Stimulated activated CD4-positive, alpha-beta T cell treated with anti-CD3 and anti-CD28 coated beads, Interleukin-1b, Interleukin-23, amount 100 ng/mL, for 1 hour (primary cell): ENCODE measurements around the gene VPS11.
A peak's percentile ranks its signal among the peaks of the same experiment; 100 is the strongest.
"Not testable (repeated sequence)": the region's sequence is repeated elsewhere in the genome, so short reads cannot be mapped to it uniquely, and the experiment has no call there.

Experiments used
- DNase-seq, 2 donors: peaks; one replicate each; pipeline ENCODE4 v3.0.0-alpha.2; 2020; ENCODE audit warnings: low read depth in 2 of 2

The VPS11 gene

GRCh38 chr11:119103161-119103664 lies 35.6 kb downstream of the VPS11 start:
- not testable (repeated sequence) for DNase-seq

- DNase-seq, result no peak
Observed at GRCh38 chr11:119103793-119104192, 36.2 kb downstream of the VPS11 start.

GRCh38 chr11:119106564-119107537 lies 39.2 kb downstream of the VPS11 start, which contains the start of gene C2CD2L:
Gene C2CD2L, plus strand, starts transcription at chr11:119107344. Its CDS starts 398 bp downstream, at chr11:119107742.
- peak; percentile 74 to 76 for DNase-seq

GRCh38 chr11:119107538-119108145 lies 40.0 kb downstream of the VPS11 start:
- no peak for DNase-seq

- no peak for DNase-seq
Observed at GRCh38 chr11:119108146-119108856, 40.7 kb downstream of the VPS11 start.

GRCh38 chr11:119108857-119109221 lies 41.2 kb downstream of the VPS11 start:
- DNase-seq, result no peak

- DNase-seq, result no peak
Observed at GRCh38 chr11:119109843-119110242, 42.2 kb downstream of the VPS11 start.

GRCh38 chr11:119110439-119110838 lies 42.8 kb downstream of the VPS11 start:
- no peak for DNase-seq

- no peak for DNase-seq
Observed at GRCh38 chr11:119111361-119111925, 43.8 kb downstream of the VPS11 start.

GRCh38 chr11:119112314-119113020 lies 44.8 kb downstream of the VPS11 start:
- no peak for DNase-seq

GRCh38 chr11:119113716-119114115 lies 46.1 kb downstream of the VPS11 start:
- no peak for DNase-seq

- DNase-seq, result no peak
Observed at GRCh38 chr11:119114351-119114750, 46.7 kb downstream of the VPS11 start.

- DNase-seq, result no peak
Observed at GRCh38 chr11:119115484-119116234, 48.0 kb downstream of the VPS11 start.

- DNase-seq, result no peak
Observed at GRCh38 chr11:119116235-119116594, 48.6 kb downstream of the VPS11 start.

- DNase-seq, result no peak
Observed at GRCh38 chr11:119116601-119117000, 49.0 kb downstream of the VPS11 start.

- DNase-seq, result no peak
Observed at GRCh38 chr11:119117004-119117706, 49.5 kb downstream of the VPS11 start.

GRCh38 chr11:119118227-119118626 lies 50.6 kb downstream of the VPS11 start:
- no peak for DNase-seq

GRCh38 chr11:119118946-119119345 lies 51.3 kb downstream of the VPS11 start:
- no peak for DNase-seq

GRCh38 chr11:119120639-119121007 lies 53.0 kb downstream of the VPS11 start:
- no peak for DNase-seq
